Measurements from ENCODE around the gene UBE2V1. TPM values are rescaled to one million over a fixed set of nuclear protein-coding genes. Genes with fewer than 3 reads are reported as not detected.

UBE2V1 gene
- total RNA-seq, 3 donors from 2014 or later: 63.8 to 81.6 (median 79.9) TPM

DNA sequence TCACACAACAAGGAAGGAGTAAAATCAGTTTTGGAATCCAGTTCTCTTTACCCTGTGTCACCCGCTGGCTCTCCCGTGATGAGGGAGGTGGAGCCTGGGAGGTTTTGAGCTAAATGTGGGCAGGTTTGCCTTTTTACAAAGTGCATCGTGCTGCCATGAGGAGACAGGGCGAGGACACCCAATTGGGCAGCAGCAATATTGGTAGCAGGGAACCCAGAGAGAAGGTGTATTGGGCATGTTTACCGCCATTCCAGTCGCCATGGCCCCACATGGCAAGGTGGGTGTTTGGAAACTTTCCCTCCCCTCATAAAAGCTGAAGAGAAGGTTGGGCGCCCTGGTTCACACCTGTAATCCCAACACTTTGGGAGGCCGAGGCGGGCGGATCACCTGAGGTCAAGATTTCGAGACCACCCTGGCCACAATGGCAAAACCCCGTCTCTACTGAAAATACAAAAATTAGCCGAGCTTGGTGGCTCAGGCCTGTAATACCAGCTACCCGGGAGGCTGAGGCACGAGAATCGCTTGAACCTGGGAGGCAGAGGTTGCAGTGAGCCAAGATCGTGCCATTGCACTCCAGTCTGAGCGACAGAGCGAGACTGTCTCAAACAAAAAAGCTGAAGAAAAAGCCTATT is 3.5 kb upstream of the UBE2V1 start:
- no peaks in the 10 kb centered on the region for H3K9me3 ChIP-seq
- peak overlapping the region in 2 of 3 donors; percentile 54 to 66 for H3K4me3 ChIP-seq
- peak overlapping the region; percentile 69 to 74 for H3K27ac ChIP-seq
- no peaks in the 10 kb centered on the region for H3K36me3 ChIP-seq
- TF ChIP-seq, protein P1, sequence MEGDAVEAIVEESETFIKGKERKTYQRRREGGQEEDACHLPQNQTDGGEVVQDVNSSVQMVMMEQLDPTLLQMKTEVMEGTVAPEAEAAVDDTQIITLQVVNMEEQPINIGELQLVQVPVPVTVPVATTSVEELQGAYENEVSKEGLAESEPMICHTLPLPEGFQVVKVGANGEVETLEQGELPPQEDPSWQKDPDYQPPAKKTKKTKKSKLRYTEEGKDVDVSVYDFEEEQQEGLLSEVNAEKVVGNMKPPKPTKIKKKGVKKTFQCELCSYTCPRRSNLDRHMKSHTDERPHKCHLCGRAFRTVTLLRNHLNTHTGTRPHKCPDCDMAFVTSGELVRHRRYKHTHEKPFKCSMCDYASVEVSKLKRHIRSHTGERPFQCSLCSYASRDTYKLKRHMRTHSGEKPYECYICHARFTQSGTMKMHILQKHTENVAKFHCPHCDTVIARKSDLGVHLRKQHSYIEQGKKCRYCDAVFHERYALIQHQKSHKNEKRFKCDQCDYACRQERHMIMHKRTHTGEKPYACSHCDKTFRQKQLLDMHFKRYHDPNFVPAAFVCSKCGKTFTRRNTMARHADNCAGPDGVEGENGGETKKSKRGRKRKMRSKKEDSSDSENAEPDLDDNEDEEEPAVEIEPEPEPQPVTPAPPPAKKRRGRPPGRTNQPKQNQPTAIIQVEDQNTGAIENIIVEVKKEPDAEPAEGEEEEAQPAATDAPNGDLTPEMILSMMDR (IDR thresholded peaks at IDR 0.05): no peak
- no peak for TF ChIP-seq POLR2A (IDR thresholded peaks at IDR 0.05)
- TF ChIP-seq POLR2AphosphoS5 (IDR thresholded peaks at IDR 0.05): no peak
- DNase-seq (ENCODE audit: low spot score in 2 of 2): no peak
- peaks cover 12 to 19% of the 10 kb centered on the region in 2 donors for H3K4me1 ChIP-seq
- intact Hi-C loops (cut with DNase I; ENCODE audit: low total_unique reads): no loop called here
- H3K27me3 ChIP-seq: no peaks in the 10 kb centered on the region

GRCh38 chr20:50115591-50116367 is 2.8 kb upstream of the UBE2V1 start:
- no peaks in the 10 kb centered on the region for H3K27me3 ChIP-seq
- H3K27ac ChIP-seq: peak overlapping the region; percentile 69 to 74
- peaks cover 17 to 22% of the 10 kb centered on the region in 2 donors for H3K4me1 ChIP-seq
- no peaks in the 10 kb centered on the region for H3K36me3 ChIP-seq
- peak; percentile 49 to 77 (median 66) for TF ChIP-seq POLR2AphosphoS5 (IDR thresholded peaks at IDR 0.05)
- TF ChIP-seq, protein P1 (IDR thresholded peaks at IDR 0.05): no peak
- DNase-seq (ENCODE audit: low spot score in 2 of 2): peak; percentile 97
- peak overlapping the region; percentile 44 to 66 (median 54) for H3K4me3 ChIP-seq
- no peaks in the 10 kb centered on the region for H3K9me3 ChIP-seq
- intact Hi-C loops (cut with DNase I; ENCODE audit: low total_unique reads): no loop called here

DNA sequence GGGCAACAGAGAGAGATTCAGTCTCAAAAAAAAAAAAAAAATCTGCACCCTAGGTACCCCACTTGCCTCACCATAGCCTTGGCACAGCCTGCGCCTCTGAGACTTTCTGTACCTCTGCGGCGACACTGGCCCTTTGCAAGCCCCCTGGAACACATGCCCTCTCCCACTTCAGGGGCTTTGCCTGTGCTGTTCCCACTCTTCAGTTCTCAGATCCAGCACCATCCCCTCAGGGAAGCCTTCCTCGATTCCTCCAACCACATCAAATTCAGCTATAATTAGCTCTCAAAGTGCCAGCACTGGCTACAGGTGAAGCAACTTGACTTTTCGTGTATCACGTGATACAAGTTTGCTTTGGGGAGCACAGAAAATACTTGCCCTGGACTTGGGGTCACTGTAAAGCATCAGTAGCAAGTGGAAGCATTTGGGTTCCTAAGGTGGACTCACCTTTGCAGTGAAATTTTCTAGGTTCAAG is 2.1 kb upstream of the UBE2V1 start:
- intact Hi-C loops (cut with DNase I; ENCODE audit: low total_unique reads): no loop called here
- H3K36me3 ChIP-seq: no peaks in the 10 kb centered on the region
- H3K4me1 ChIP-seq: peaks cover 20 to 28% of the 10 kb centered on the region in 2 donors
- no peak for DNase-seq (ENCODE audit: low spot score in 2 of 2)
- H3K4me3 ChIP-seq: peak overlapping the region; percentile 44 to 66 (median 54)
- TF ChIP-seq POLR2AphosphoS5 (IDR thresholded peaks at IDR 0.05) (no peak), POLR2A (IDR thresholded peaks at IDR 0.05) (no peak)
- TF ChIP-seq, protein P1 (IDR thresholded peaks at IDR 0.05): no peak
- peak overlapping the region; percentile 69 to 74 for H3K27ac ChIP-seq
- no peaks in the 10 kb centered on the region for H3K9me3 ChIP-seq
- H3K27me3 ChIP-seq: no peaks in the 10 kb centered on the region

DNA sequence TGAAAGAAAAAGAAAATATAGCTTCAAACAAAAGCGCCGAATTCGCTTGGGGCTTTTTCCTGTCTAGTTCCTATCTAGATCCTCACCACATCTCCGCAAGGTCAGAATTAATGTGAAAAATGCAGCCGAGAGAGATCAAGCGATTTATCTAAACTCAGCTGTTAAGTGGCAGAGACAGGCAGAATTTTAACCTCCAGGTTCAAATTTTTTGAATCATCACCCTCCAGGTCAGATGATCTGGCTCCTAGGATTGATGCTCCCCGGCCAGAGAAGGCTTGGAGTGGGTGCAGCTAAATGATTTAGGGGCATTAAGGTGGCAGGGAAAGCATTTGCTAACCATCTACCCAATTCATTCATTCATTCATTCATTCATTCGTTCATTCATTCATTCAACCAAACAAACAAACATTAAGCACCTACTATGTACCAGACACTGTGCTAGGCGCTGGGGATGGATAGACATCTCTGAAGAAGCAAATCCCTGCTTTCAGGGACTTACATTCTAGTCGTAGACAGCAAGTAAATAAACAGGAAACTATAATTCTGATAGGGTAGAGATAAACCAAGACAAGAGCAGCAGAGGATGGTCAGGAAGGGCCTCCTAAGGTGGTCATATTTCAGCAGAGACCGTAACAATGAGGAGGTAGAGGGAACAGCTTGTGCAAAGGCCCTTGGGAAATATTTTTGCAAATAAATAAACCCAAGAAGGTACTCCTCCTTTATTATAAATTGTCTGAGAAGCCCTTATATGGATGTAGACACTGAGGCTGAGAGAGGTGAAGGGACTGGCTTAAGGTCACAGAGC is 672 bp upstream of the UBE2V1 start:
- TF ChIP-seq, protein P1 (IDR thresholded peaks at IDR 0.05): no peak
- no peak for TF ChIP-seq POLR2AphosphoS5 (IDR thresholded peaks at IDR 0.05)
- TF ChIP-seq POLR2A (IDR thresholded peaks at IDR 0.05): no peak
- H3K4me1 ChIP-seq: peaks cover 20 to 41% of the 10 kb centered on the region in 2 donors
- H3K36me3 ChIP-seq: no peaks in the 10 kb centered on the region
- H3K27ac ChIP-seq: peak overlapping the region; percentile 99
- H3K4me3 ChIP-seq: peak overlapping the region; percentile 99 to 100 (median 100)
- no peaks in the 10 kb centered on the region for H3K27me3 ChIP-seq
- intact Hi-C loops (cut with DNase I; ENCODE audit: low total_unique reads): no loop called here
- no peak for DNase-seq (ENCODE audit: low spot score in 2 of 2)
- H3K9me3 ChIP-seq: no peaks in the 10 kb centered on the region
